GM23338 (cell line): ENCODE data around the gene MAP2K3.
"Not testable (repeated sequence)": the region's sequence is repeated elsewhere in the genome, so short reads cannot be mapped to it uniquely, and the experiment has no call there.

ENCODE experiments used
- EZH2 ChIP-seq: fragments of 200-600 bp; sonication (generic); IDR thresholded peaks from one replicate; pipeline ENCODE4 v1.8.0; 2017; ENCODE audit warnings: antibody characterized with exemption, mild to moderate bottlenecking, low read depth; ENCODE audit not compliant: unreplicated experiment
- EZH2phosphoT487 ChIP-seq: fragments of 200-600 bp; sonication (generic); IDR thresholded peaks from one replicate; pipeline ENCODE4 v1.8.1; 2018; ENCODE audit warnings: antibody characterized with exemption; ENCODE audit not compliant: unreplicated experiment
- JUNB ChIP-seq: IDR thresholded peaks from one replicate; pipeline ENCODE4 v1.6.1; 2016; ENCODE audit warnings: antibody characterized with exemption; ENCODE audit not compliant: unreplicated experiment
- POLR2AphosphoS5 ChIP-seq: IDR thresholded peaks from 2 replicates; pipeline ENCODE4 v1.6.1; 2016; ENCODE audit warnings: antibody characterized with exemption, low read depth
- ZNF114 ChIP-seq: fragments of 250-450 bp; sonication (Bioruptor Pico); IDR thresholded peaks from 2 replicates; pipeline ENCODE4 v1.5.0; 2020; ENCODE audit warnings: mild to moderate bottlenecking, moderate library complexity
- TF ChIP-seq, protein P1 (sequence below), 2 experiments: fragments of 200-600 bp in 1 of 2; sonication (generic) in 1 of 2; conservative IDR thresholded peaks; 2 replicates each; pipeline versions ENCODE4 v1.5.1 to v1.6.1; 2016 to 2017; ENCODE audit warnings: antibody characterized with exemption in 2 of 2, low read depth in 2 of 2, mild to moderate bottlenecking in 2 of 2, moderate library complexity in 1 of 2

DNA sequence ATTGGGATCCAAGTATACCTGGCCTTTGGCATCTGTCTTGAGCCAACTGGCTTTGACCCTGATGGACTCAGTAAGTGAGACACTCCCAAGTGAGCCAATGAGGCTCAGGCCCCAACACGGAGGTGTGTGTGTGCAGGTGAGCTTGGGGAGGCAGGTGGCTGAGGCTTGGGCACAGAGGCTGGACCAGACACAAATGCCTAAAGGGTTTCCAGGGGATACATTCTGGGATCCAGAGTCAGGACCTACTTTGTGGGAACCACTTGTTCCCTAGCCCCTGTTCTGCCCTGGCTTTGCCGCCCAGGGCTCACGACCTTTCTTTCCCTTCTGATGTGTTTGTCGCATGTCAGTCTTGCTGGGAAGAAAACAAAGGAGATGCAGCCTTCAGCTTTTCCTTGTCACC, 56.8 kb downstream of the MAP2K3 start:
- TF ChIP-seq, protein P1, sequence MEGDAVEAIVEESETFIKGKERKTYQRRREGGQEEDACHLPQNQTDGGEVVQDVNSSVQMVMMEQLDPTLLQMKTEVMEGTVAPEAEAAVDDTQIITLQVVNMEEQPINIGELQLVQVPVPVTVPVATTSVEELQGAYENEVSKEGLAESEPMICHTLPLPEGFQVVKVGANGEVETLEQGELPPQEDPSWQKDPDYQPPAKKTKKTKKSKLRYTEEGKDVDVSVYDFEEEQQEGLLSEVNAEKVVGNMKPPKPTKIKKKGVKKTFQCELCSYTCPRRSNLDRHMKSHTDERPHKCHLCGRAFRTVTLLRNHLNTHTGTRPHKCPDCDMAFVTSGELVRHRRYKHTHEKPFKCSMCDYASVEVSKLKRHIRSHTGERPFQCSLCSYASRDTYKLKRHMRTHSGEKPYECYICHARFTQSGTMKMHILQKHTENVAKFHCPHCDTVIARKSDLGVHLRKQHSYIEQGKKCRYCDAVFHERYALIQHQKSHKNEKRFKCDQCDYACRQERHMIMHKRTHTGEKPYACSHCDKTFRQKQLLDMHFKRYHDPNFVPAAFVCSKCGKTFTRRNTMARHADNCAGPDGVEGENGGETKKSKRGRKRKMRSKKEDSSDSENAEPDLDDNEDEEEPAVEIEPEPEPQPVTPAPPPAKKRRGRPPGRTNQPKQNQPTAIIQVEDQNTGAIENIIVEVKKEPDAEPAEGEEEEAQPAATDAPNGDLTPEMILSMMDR (conservative IDR thresholded peaks at IDR 0.05; ENCODE audit: low read depth in 2 of 2) = not testable (repeated sequence)
- TF ChIP-seq EZH2, POLR2AphosphoS5, EZH2phosphoT487, JUNB, ZNF114: not testable (repeated sequence)
